Tracheal epithelial cell (primary cell): ENCODE data around the gene GOLGA8T. TPM values are rescaled to one million over a fixed set of nuclear protein-coding genes. Genes with fewer than 3 reads are reported as not detected.

Source experiments
- total RNA-seq: library from RNA; depleted of rRNA; stranded (reverse); fragments of >200 nt; gene quantifications from 2 replicates; pipeline ENCODE4 v1.2.1, GENCODE V29; 2014

GOLGA8T gene
- not detected in 2 replicates for total RNA-seq

GRCh38 chr15:30134751-30135150 is at the start of gene GOLGA8T:
Gene GOLGA8T (plus strand): TSS chr15:30135051. CDS start chr15:30135149, 98 bp downstream.

Other genes with a start within 250 kb of the GOLGA8T start
- not detected in 2 replicates for gene GOLGA8J, start 52.1 kb upstream of the GOLGA8T start, total RNA-seq